Measurements from ENCODE around the gene DNAJC12. TPM values are rescaled to one million over a fixed set of nuclear protein-coding genes. Genes with fewer than 3 reads are reported as not detected.

Gene DNAJC12
- total and polyA plus RNA-seq, 2 donors (not counting 1 experiment from before 2014, with no cell fraction given): 0.19 TPM; not detected in 1

DNA sequence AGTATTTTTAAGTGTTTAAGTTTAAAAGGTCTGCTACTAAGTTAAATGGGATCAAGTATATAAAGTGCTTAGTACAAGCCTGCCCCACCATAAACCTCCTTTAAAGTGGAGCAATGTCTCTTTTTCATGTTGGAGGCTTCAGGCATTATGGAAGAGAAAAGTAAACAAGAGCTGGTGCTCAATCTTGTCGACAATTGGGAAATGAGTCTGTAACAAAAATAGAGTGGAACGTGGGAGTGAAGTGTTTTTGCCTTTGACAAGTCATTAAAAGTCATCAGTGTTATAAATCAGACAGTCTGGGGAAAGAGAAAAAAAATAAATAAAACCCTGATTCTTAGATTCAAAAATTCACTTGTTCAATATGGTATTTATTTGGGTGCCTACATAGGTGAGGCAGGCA is 44.7 kb downstream of the DNAJC12 start:
- H4K20me1 ChIP-seq (ENCODE audit: control insufficient read depth, insufficient read depth, low read length, poor library complexity, severe bottlenecking): no peaks in the 10 kb centered on the region
- H3K36me3 ChIP-seq (replicated peaks in 1 of 2; ENCODE audit: control extremely low read depth in 1 of 2, control insufficient read depth in 1 of 2, extremely low read depth in 1 of 2, insufficient read depth in 2 of 2, low read length in 1 of 2): no peaks in the 10 kb centered on the region
- H2AFZ ChIP-seq (ENCODE audit: insufficient read depth, low read depth, low read length, poor library complexity, severe bottlenecking): no peak overlapping the region
- Mint-ChIP-seq H3K27me3 (peaks cover 3% of the 10 kb centered on the region), H3K4me3 (no peak overlapping the region), H3K27ac (no peak overlapping the region), H3K4me1 (peaks cover 3% of the 10 kb centered on the region), H3K9me3 (ENCODE audit: insufficient read depth) (no peaks in the 10 kb centered on the region)
- H3K4me2 ChIP-seq (replicated peaks; ENCODE audit: low read depth, low read length, poor library complexity, severe bottlenecking): no peak overlapping the region
- DNase-seq (no peak), ATAC-seq (ENCODE audit: low read depth) (no peak)
- no peak overlapping the region for H3K27ac ChIP-seq (ENCODE audit: low read length in 2 of 2)
- H3K4me1 ChIP-seq (ENCODE audit: control insufficient read depth in 2 of 2, insufficient read depth in 2 of 2, low read length in 2 of 2): peaks cover 0 to 4% of the 10 kb centered on the region in 2 donors
- H3K79me2 ChIP-seq (ENCODE audit: control insufficient read depth, insufficient read depth, low read length): no peaks in the 10 kb centered on the region
- intact Hi-C loops (cut with micrococcal nuclease): no loop called here
- CTCF ChIA-PET: interaction anchor here (1.7 kb wide), 1 partner anchor 95 kb away, joined by 5 read pairs; no protein-coding TSS in a partner anchor
- no peak overlapping the region for H3K9ac ChIP-seq (ENCODE audit: low read length)
- WGBS (ENCODE audit: insufficient coverage): 40% methylated on average over 2 of the region's 2 CpGs
- no peak for TF ChIP-seq EZH2 (IDR thresholded peaks at IDR 0.05; ENCODE audit: borderline replicate concordance, insufficient read depth, low read depth, low read length, poor library complexity, severe bottlenecking)
- TF ChIP-seq, protein P1, sequence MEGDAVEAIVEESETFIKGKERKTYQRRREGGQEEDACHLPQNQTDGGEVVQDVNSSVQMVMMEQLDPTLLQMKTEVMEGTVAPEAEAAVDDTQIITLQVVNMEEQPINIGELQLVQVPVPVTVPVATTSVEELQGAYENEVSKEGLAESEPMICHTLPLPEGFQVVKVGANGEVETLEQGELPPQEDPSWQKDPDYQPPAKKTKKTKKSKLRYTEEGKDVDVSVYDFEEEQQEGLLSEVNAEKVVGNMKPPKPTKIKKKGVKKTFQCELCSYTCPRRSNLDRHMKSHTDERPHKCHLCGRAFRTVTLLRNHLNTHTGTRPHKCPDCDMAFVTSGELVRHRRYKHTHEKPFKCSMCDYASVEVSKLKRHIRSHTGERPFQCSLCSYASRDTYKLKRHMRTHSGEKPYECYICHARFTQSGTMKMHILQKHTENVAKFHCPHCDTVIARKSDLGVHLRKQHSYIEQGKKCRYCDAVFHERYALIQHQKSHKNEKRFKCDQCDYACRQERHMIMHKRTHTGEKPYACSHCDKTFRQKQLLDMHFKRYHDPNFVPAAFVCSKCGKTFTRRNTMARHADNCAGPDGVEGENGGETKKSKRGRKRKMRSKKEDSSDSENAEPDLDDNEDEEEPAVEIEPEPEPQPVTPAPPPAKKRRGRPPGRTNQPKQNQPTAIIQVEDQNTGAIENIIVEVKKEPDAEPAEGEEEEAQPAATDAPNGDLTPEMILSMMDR (IDR thresholded peaks at IDR 0.05): no peak
- H3K27me3 ChIP-seq (replicated peaks in 1 of 4; ENCODE audit: control extremely low read depth in 1 of 4, control insufficient read depth in 3 of 4, insufficient read depth in 4 of 4, low read length in 3 of 4): peaks cover 0 to 3% (median 0%) of the 10 kb centered on the region in 4 experiments
- POLR2A ChIA-PET: no interaction called here
- H3K9me3 ChIP-seq (ENCODE audit: control extremely low read depth in 1 of 3, control insufficient read depth in 2 of 3, insufficient read depth in 1 of 3, low read length in 2 of 3): no peaks in the 10 kb centered on the region
- no peak overlapping the region for H3K4me3 ChIP-seq (ENCODE audit: control extremely low read depth in 1 of 5, extremely low read depth in 1 of 5, insufficient read depth in 1 of 5, low read depth in 2 of 5, low read length in 4 of 5)

DNA sequence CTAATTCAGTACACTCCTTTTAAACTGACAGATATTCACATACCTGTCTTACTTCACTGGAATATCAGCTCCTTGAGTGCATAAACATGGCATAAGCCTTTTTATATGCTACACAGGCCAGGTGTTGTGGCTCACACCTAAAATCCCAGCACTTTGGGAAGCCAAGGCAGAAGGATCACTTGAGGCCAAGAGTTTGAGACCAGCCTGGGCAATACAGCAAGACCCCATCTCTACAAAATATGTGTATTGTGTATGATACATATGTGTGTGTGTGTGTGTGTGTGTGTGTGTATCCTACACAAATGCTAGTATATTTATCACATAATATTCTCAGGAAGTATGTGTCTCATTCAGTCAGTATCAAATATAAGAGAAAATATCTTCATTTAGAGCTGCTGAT is 45.3 kb downstream of the DNAJC12 start:
- no peaks in the 10 kb centered on the region for H3K9me3 ChIP-seq (ENCODE audit: control extremely low read depth in 1 of 3, control insufficient read depth in 2 of 3, insufficient read depth in 1 of 3, low read length in 2 of 3)
- Mint-ChIP-seq H3K9me3 (ENCODE audit: insufficient read depth) (no peaks in the 10 kb centered on the region), H3K4me1 (peaks cover 5% of the 10 kb centered on the region), H3K27me3 (peaks cover 3% of the 10 kb centered on the region), H3K27ac (no peak overlapping the region), H3K4me3 (no peak overlapping the region)
- no peaks in the 10 kb centered on the region for H3K79me2 ChIP-seq (ENCODE audit: control insufficient read depth, insufficient read depth, low read length)
- TF ChIP-seq, protein P1 (IDR thresholded peaks at IDR 0.05): no peak
- TF ChIP-seq EZH2 (IDR thresholded peaks at IDR 0.05; ENCODE audit: borderline replicate concordance, insufficient read depth, low read depth, low read length, poor library complexity, severe bottlenecking): no peak
- no peak overlapping the region for H3K9ac ChIP-seq (ENCODE audit: low read length)
- H3K4me2 ChIP-seq (replicated peaks; ENCODE audit: low read depth, low read length, poor library complexity, severe bottlenecking): no peak overlapping the region
- CTCF ChIA-PET: no interaction called here
- peaks cover 0 to 3% (median 0%) of the 10 kb centered on the region in 4 experiments for H3K27me3 ChIP-seq (replicated peaks in 1 of 4; ENCODE audit: control extremely low read depth in 1 of 4, control insufficient read depth in 3 of 4, insufficient read depth in 4 of 4, low read length in 3 of 4)
- H3K4me1 ChIP-seq (ENCODE audit: control insufficient read depth in 2 of 2, insufficient read depth in 2 of 2, low read length in 2 of 2): peaks cover 0 to 4% of the 10 kb centered on the region in 2 donors
- no peak overlapping the region for H3K4me3 ChIP-seq (ENCODE audit: control extremely low read depth in 1 of 5, extremely low read depth in 1 of 5, insufficient read depth in 1 of 5, low read depth in 2 of 5, low read length in 4 of 5)
- H3K36me3 ChIP-seq (replicated peaks in 1 of 2; ENCODE audit: control extremely low read depth in 1 of 2, control insufficient read depth in 1 of 2, extremely low read depth in 1 of 2, insufficient read depth in 2 of 2, low read length in 1 of 2): no peaks in the 10 kb centered on the region
- ATAC-seq (ENCODE audit: low read depth) (no peak), DNase-seq (no peak)
- H2AFZ ChIP-seq (ENCODE audit: insufficient read depth, low read depth, low read length, poor library complexity, severe bottlenecking): no peak overlapping the region
- no peak overlapping the region for H3K27ac ChIP-seq (ENCODE audit: low read length in 2 of 2)
- POLR2A ChIA-PET: no interaction called here
- H4K20me1 ChIP-seq (ENCODE audit: control insufficient read depth, insufficient read depth, low read length, poor library complexity, severe bottlenecking): no peaks in the 10 kb centered on the region
- intact Hi-C loops (cut with micrococcal nuclease): no loop called here
